Stomach (tissue), 9 donors: Measurements from ENCODE around the gene SRP14. TPM values are rescaled to one million over a fixed set of nuclear protein-coding genes. Genes with fewer than 3 reads are reported as not detected.

Source experiments
- DNase-seq, 2 donors: peaks; one replicate each; pipeline versions ENCODE4 v3.0.0 to v3.0.0-alpha.2; 2013 to 2019
- H3K27ac ChIP-seq, 5 donors: fragments of 200-600 bp in 4 of 5; sonication (generic) in 4 of 5; one replicate each; pipeline ENCODE4 v1.5.1; 2013 to 2019; ENCODE audit warnings: mild to moderate bottlenecking in 1 of 5, moderate library complexity in 1 of 5
- H3K27me3 ChIP-seq, 3 donors: fragments of 200-600 bp; sonication (generic); one replicate each; pipeline ENCODE4 v1.5.1; 2017 to 2019; ENCODE audit warnings: mixed run types in 1 of 3
- H3K36me3 ChIP-seq, 4 donors: fragments of 200-600 bp; sonication (generic); 1 replicate in 3 of 4; 2 replicates in 1 of 4; pipeline ENCODE4 v1.5.1; 2016 to 2019
- H3K4me1 ChIP-seq, 4 donors: fragments of 200-600 bp; sonication (generic); one replicate each; pipeline ENCODE4 v1.5.1; 2016 to 2019
- H3K4me3 ChIP-seq, 4 donors: fragments of 200-600 bp; sonication (generic) in 3 of 4; one replicate each; pipeline ENCODE4 v1.5.1; 2016 to 2019; ENCODE audit warnings: mild to moderate bottlenecking in 1 of 4
- H3K9me3 ChIP-seq, 4 donors: fragments of 200-600 bp; sonication (generic); one replicate each; pipeline ENCODE4 v1.5.1; 2016 to 2019
- EP300 ChIP-seq: sonication (generic); formaldehyde crosslinking; IDR thresholded peaks from one replicate; pipeline ENCODE4 v1.6.1; 2017; ENCODE audit warnings: antibody characterized with exemption
- POLR2A ChIP-seq, 4 donors: fragments of 450-650 bp; IDR thresholded peaks; one replicate each; pipeline ENCODE4 v1.6.1; 2016; ENCODE audit warnings: antibody characterized with exemption in 4 of 4, control low read depth in 2 of 4, mild to moderate bottlenecking in 1 of 4, moderate library complexity in 1 of 4
- POLR2AphosphoS5 ChIP-seq, 3 donors: sonication (generic); formaldehyde crosslinking; IDR thresholded peaks; one replicate each; pipeline ENCODE4 v1.6.1; 2016; ENCODE audit warnings: antibody characterized with exemption in 3 of 3
- WGBS, 5 donors: extraction: QIAGEN DNeasy Blood & Tissue Kit in 3 of 5; methylation state at CpG; one replicate each; pipeline versions ENCODE4 v1.1.5 to v1.1.7; 2013 to 2018; 5-methylcytosine and 5-hydroxymethylcytosine counted together
- intact Hi-C: fragments of 100-400 bp; cut with DNase I; formaldehyde crosslinking; loops from one replicate; pipeline ENCODE4 v1.15.1; 2023; ENCODE audit warnings: low total_unique reads
- polyA plus RNA-seq, 3 donors: library from polyadenylated mRNA; stranded (reverse); fragments of 200-250 nt; gene quantifications; one replicate each; pipeline ENCODE4 v1.2.3, GENCODE V29; 2013
- total RNA-seq, 5 donors: library from RNA; depleted of rRNA; stranded (reverse); fragments of >200 nt; gene quantifications; one replicate each; pipeline versions ENCODE4 v1.1.0 to v1.2.3, GENCODE V29; 2014 to 2016
- TF ChIP-seq, protein P1 (sequence below), 7 experiments: fragments of 450-650 bp in 4 of 7; fragments of 200-600 bp in 3 of 7; sonication (generic) in 3 of 7; IDR thresholded peaks; one replicate each; pipeline ENCODE4 v1.5.1; 2016 to 2019; ENCODE audit warnings: antibody characterized with exemption in 7 of 7, control low read depth in 2 of 7, mild to moderate bottlenecking in 1 of 7
- donor health status: healthy with polysubstance abuse.
- donor health status: Bipolar disorder and iron deficiency.
- donor health status: healthy.

The SRP14 gene
- total and polyA plus RNA-seq, 8 donors = 72.4 to 411 (median 284) TPM

DNA sequence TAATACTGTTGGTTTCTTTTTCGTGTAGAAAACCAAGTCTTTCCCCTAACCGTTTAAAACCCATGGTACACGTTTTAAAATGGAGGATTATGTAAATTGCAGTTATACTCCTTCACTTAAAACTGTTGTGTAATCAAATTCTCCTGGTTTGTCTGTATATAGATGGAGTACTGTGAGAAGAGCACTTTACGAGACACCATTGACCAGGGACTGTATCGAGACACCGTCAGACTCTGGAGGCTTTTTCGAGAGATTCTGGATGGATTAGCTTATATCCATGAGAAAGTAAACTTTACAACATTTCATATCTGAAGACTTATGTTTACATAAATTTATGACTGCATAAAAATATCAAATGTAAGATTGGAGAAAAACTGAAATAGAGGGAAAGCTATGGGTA lies 51.2 kb downstream of the SRP14 start:
- intact Hi-C loops = no loop called here
- H3K36me3 ChIP-seq = peaks cover 38 to 76% (median 75%) of the 10 kb centered on the region in 4 donors
- no peak overlapping the region for H3K4me3 ChIP-seq
- no peaks in the 10 kb centered on the region for H3K27me3 ChIP-seq
- H3K27ac ChIP-seq = no peak overlapping the region
- WGBS, 5 donors = 84 to 88% (median 87%) methylated on average over 7 of the region's 7 CpGs
- no peaks in the 10 kb centered on the region for H3K9me3 ChIP-seq
- TF ChIP-seq, protein P1, sequence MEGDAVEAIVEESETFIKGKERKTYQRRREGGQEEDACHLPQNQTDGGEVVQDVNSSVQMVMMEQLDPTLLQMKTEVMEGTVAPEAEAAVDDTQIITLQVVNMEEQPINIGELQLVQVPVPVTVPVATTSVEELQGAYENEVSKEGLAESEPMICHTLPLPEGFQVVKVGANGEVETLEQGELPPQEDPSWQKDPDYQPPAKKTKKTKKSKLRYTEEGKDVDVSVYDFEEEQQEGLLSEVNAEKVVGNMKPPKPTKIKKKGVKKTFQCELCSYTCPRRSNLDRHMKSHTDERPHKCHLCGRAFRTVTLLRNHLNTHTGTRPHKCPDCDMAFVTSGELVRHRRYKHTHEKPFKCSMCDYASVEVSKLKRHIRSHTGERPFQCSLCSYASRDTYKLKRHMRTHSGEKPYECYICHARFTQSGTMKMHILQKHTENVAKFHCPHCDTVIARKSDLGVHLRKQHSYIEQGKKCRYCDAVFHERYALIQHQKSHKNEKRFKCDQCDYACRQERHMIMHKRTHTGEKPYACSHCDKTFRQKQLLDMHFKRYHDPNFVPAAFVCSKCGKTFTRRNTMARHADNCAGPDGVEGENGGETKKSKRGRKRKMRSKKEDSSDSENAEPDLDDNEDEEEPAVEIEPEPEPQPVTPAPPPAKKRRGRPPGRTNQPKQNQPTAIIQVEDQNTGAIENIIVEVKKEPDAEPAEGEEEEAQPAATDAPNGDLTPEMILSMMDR (IDR thresholded peaks at IDR 0.05) = no peak
- no peak for TF ChIP-seq POLR2A (IDR thresholded peaks at IDR 0.05)
- no peak for TF ChIP-seq EP300
- TF ChIP-seq POLR2AphosphoS5 (IDR thresholded peaks at IDR 0.05) = no peak
- no peak for DNase-seq
- no peaks in the 10 kb centered on the region for H3K4me1 ChIP-seq

Other genes starting within 250 kb of the SRP14 start
- gene GPR176, start 118.9 kb downstream of the SRP14 start, total RNA-seq = 10 to 100 TPM in 1 of 5 donors, 1 to 10 TPM in 2, under 1 TPM in 1, not detected in 1; 0.29 to 10.1 (median 3.7) TPM
- gene GPR176, start 118.9 kb downstream of the SRP14 start, polyA plus RNA-seq = 1 to 10 TPM in 1 of 3 donors, under 1 TPM in 2; 0.65 to 2.2 (median 0.76) TPM
- 10 to 100 TPM; 34.2 to 64.9 (median 46.0) TPM for gene EIF2AK4, start 105.1 kb downstream of the SRP14 start, total RNA-seq
- 10 to 100 TPM; 18.3 to 35.3 (median 24.8) TPM for gene EIF2AK4, start 105.1 kb downstream of the SRP14 start, polyA plus RNA-seq
- 10 to 100 TPM in 3 of 5 donors, 1 to 10 TPM in 2; 2.2 to 11.7 (median 10.7) TPM for gene BMF, start 69.7 kb upstream of the SRP14 start, total RNA-seq
- 1 to 10 TPM; 3.8 to 6.5 (median 5.1) TPM for gene BMF, start 69.7 kb upstream of the SRP14 start, polyA plus RNA-seq
- 10 to 100 TPM in 1 of 5 donors, 1 to 10 TPM in 4; 1.8 to 25.0 (median 4.6) TPM for gene BUB1B, start 121.9 kb upstream of the SRP14 start, total RNA-seq
- gene BUB1B, start 121.9 kb upstream of the SRP14 start, polyA plus RNA-seq = 1 to 10 TPM; 1.6 to 5.6 (median 2.6) TPM
- 10 to 100 TPM in 3 of 5 donors, 1 to 10 TPM in 1, under 1 TPM in 1; under 0.01 to 91.9 (median 16.3) TPM for gene PAK6, start 199.9 kb upstream of the SRP14 start, total RNA-seq
- gene PAK6, start 199.9 kb upstream of the SRP14 start, polyA plus RNA-seq = 1 to 10 TPM; 1.8 to 7.7 (median 4.7) TPM
- gene ANKRD63, start 243.9 kb upstream of the SRP14 start, total RNA-seq = under 1 TPM in 1 of 5 donors, not detected in 4; 0.37 TPM
- gene ANKRD63, start 243.9 kb upstream of the SRP14 start, polyA plus RNA-seq = not detected